ENCODE data around the gene TLE3. TPM values are rescaled to one million over a fixed set of nuclear protein-coding genes. Genes with fewer than 3 reads are reported as not detected.

The TLE3 gene
- total and polyA plus RNA-seq, 2 of the 13 experiments (the other 11 are each of a cell fraction or from before 2014, with no cell fraction given), result 11.9 to 13.8 TPM

DNA sequence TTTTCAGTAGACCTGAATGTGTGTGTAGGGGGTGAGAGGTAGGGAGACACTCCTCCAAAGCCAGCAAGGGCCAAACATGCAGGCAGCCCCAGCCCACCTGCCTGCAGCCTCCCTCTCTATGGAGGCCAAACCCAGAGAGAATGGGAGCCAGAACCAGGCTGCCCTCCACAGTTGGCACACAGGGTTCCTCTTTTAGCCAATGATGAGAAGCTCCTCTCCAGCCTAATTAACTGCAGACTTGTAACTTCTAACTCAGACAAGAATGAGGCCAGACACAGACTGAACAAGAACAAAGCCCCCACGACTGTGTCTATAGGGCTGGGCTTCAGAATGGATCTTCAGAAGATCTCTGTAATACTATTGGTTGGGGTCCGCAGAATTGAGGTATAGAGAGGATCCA, 12.3 kb upstream of the TLE3 start (continued):
- TF ChIP-seq KDM5A (IDR thresholded peaks at IDR 0.05; ENCODE audit: borderline replicate concordance, low read length) (no peak), ZNF740 (CRISPR knock-in tag; IDR thresholded peaks at IDR 0.05) (no peak), MIER2 (CRISPR knock-in tag; IDR thresholded peaks at IDR 0.05) (no peak), TRIM22 (IDR thresholded peaks at IDR 0.05) (no peak)

DNA sequence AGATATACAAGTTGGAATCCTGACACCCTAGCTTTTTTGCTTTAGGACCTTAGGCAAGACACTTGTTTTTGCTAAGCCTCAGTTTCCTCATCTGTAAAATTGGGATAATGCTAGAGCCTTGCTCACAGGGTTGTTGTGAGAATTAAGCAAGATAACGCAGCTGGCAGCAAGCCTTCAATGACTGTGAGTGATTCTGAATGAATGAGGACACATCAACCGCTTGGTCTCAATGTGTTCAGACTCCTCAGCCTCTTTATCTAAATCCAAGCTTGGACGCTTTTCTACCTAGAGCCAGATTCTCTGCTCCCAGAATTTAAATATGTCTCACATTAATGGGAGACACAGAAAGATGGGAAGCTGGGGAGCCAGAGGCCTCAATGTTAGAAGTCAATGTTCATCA, 11.8 kb upstream of the TLE3 start:
- Histone ChIP-seq H3K4me2 (ENCODE audit: low read depth, low read length) (no peak overlapping the region), H3K4me1 (ENCODE audit: insufficient read depth, low read length) (peaks cover 12% of the 10 kb centered on the region), H3K27ac (ENCODE audit: extremely low read length, insufficient read depth, low read length) (no peak overlapping the region), H3K9ac (ENCODE audit: insufficient read depth, low read depth, low read length) (no peak overlapping the region), H4K20me1 (ENCODE audit: insufficient read depth, low read length) (peaks cover 3% of the 10 kb centered on the region; the same call in 1 of the 2 replicates), H3K36me3 (replicated peaks in 1 of 2; ENCODE audit: control insufficient read depth in 1 of 2, insufficient read depth in 2 of 2, low read length in 2 of 2) (no peaks in the 10 kb centered on the region), H3K27me3 (ENCODE audit: control insufficient read depth in 1 of 2, insufficient read depth in 2 of 2, low read length in 2 of 2) (peaks cover 8 to 62% of the 10 kb centered on the region in 2 experiments), H3K4me3 (replicated peaks in 1 of 3; ENCODE audit: insufficient read depth in 1 of 3, low read depth in 2 of 3, low read length in 3 of 3) (no peak overlapping the region), H3K9me3 (ENCODE audit: low read length) (no peaks in the 10 kb centered on the region), H2AFZ (ENCODE audit: low read length) (no peak overlapping the region), H3K79me2 (ENCODE audit: insufficient read depth, low read length) (no peaks in the 10 kb centered on the region)
- POLR2A ChIA-PET, result interaction anchor here (1.1 kb wide), 1 partner anchor 10 kb away, joined by 3 read pairs; no protein-coding TSS in a partner anchor
- in situ Hi-C loops (cut with HindIII; ENCODE audit: extremely low pct_ligation_motif_present, low pct_unique_long_range_greater_than_20kb) (no loop called here), intact Hi-C loops (cut with micrococcal nuclease; ENCODE audit: unreplicated experiment) (no loop called here)
- CTCF ChIA-PET (ENCODE audit: low intra/inter-chr PET ratio, low total read pairs), result no interaction called here
- FAIRE-seq (no peak), ATAC-seq (no peak), DNase-seq (ENCODE audit: low spot score) (no peak)
- BruUV-seq (replicated peaks), result no TSS peak
- 65% methylated on average over 3 of the region's 3 CpGs for WGBS (ENCODE audit: low lambda C conversion rate)
- TF ChIP-seq ZMYM4 (CRISPR knock-in tag; IDR thresholded peaks at IDR 0.05), result no peak
- no peak for TF ChIP-seq NFE2L1 (CRISPR knock-in tag; IDR thresholded peaks at IDR 0.05; ENCODE audit: borderline replicate concordance)
- no peak for TF ChIP-seq TAF15 (IDR thresholded peaks at IDR 0.05; ENCODE audit: low read depth, low read length, poor library complexity, severe bottlenecking)
- no peak for TF ChIP-seq ATF7-NPFF (CRISPR knock-in tag; IDR thresholded peaks at IDR 0.05; ENCODE audit: low read depth)
- TF ChIP-seq ZBTB33 (CRISPR knock-in tag; IDR thresholded peaks at IDR 0.05), result no peak
- no peak for TF ChIP-seq CCAR2 (optimal IDR thresholded peaks at IDR 0.05; ENCODE audit: low read depth, low read length)
- no peak for TF ChIP-seq ZZZ3 (CRISPR knock-in tag; IDR thresholded peaks at IDR 0.05; ENCODE audit: borderline replicate concordance)
- no peak for TF ChIP-seq RELA (CRISPR knock-in tag; IDR thresholded peaks at IDR 0.05)
- no peak for TF ChIP-seq ESRRA (CRISPR knock-in tag; IDR thresholded peaks at IDR 0.05; ENCODE audit: low read depth)
- TF ChIP-seq SRSF9 (IDR thresholded peaks at IDR 0.05; ENCODE audit: borderline replicate concordance, insufficient read depth, low read depth, low read length, poor library complexity, severe bottlenecking), result no peak
- no peak for TF ChIP-seq ZFP36L1 (CRISPR knock-in tag; IDR thresholded peaks at IDR 0.05)
- TF ChIP-seq HES4 (CRISPR knock-in tag; IDR thresholded peaks at IDR 0.05; ENCODE audit: borderline replicate concordance), result no peak
- TF ChIP-seq ZNF589 (CRISPR knock-in tag; conservative IDR thresholded peaks at IDR 0.05), result no peak
- no peak for TF ChIP-seq ZNF207 (IDR thresholded peaks at IDR 0.05; ENCODE audit: borderline replicate concordance)
- no peak for TF ChIP-seq ZNF24 (IDR thresholded peaks at IDR 0.05)
- TF ChIP-seq TRIM24 (CRISPR knock-in tag; IDR thresholded peaks at IDR 0.05), result no peak
- no peak for TF ChIP-seq TFDP2 (CRISPR knock-in tag; IDR thresholded peaks at IDR 0.05)
